ENCODE data around the gene CFAP119.

DNA sequence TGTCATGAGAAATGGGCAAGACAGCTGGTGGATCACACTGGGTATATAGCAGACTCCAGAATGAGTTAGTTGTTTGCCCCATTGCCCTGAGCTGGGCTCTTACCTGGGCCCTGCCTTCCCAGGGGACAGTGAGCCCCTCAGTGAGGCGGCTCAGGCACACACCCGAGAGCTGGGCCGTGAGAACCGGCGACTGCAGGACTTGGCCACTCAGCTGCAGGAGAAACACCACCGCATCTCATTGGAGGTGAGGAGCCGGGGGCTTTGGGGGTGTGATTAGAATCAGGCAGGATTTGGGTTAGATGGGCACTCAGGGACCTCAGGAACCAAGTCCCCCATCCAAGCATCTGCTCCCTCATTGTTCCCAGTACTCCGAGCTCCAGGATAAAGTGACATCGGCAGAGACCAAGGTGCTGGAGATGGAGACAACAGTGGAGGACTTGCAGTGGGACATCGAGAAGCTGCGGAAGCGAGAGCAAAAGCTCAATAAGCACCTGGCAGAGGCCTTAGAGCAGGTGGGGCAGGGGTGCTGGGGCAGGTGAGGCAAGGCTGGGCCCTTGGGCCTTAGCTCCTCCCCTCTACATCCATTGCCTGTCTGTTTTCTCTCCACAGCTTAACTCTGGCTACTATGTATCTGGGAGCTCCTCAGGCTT lies 3.1 kb upstream of the CFAP119 start:
- TF ChIP-seq, protein P1, sequence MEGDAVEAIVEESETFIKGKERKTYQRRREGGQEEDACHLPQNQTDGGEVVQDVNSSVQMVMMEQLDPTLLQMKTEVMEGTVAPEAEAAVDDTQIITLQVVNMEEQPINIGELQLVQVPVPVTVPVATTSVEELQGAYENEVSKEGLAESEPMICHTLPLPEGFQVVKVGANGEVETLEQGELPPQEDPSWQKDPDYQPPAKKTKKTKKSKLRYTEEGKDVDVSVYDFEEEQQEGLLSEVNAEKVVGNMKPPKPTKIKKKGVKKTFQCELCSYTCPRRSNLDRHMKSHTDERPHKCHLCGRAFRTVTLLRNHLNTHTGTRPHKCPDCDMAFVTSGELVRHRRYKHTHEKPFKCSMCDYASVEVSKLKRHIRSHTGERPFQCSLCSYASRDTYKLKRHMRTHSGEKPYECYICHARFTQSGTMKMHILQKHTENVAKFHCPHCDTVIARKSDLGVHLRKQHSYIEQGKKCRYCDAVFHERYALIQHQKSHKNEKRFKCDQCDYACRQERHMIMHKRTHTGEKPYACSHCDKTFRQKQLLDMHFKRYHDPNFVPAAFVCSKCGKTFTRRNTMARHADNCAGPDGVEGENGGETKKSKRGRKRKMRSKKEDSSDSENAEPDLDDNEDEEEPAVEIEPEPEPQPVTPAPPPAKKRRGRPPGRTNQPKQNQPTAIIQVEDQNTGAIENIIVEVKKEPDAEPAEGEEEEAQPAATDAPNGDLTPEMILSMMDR (IDR thresholded peaks at IDR 0.05; ENCODE audit: insufficient read depth, low read length): no peak
- TF ChIP-seq POLR2AphosphoS5 (IDR thresholded peaks at IDR 0.05; ENCODE audit: low read depth): no peak
- TF ChIP-seq, protein P2, sequence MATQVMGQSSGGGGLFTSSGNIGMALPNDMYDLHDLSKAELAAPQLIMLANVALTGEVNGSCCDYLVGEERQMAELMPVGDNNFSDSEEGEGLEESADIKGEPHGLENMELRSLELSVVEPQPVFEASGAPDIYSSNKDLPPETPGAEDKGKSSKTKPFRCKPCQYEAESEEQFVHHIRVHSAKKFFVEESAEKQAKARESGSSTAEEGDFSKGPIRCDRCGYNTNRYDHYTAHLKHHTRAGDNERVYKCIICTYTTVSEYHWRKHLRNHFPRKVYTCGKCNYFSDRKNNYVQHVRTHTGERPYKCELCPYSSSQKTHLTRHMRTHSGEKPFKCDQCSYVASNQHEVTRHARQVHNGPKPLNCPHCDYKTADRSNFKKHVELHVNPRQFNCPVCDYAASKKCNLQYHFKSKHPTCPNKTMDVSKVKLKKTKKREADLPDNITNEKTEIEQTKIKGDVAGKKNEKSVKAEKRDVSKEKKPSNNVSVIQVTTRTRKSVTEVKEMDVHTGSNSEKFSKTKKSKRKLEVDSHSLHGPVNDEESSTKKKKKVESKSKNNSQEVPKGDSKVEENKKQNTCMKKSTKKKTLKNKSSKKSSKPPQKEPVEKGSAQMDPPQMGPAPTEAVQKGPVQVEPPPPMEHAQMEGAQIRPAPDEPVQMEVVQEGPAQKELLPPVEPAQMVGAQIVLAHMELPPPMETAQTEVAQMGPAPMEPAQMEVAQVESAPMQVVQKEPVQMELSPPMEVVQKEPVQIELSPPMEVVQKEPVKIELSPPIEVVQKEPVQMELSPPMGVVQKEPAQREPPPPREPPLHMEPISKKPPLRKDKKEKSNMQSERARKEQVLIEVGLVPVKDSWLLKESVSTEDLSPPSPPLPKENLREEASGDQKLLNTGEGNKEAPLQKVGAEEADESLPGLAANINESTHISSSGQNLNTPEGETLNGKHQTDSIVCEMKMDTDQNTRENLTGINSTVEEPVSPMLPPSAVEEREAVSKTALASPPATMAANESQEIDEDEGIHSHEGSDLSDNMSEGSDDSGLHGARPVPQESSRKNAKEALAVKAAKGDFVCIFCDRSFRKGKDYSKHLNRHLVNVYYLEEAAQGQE (IDR thresholded peaks at IDR 0.05; ENCODE audit: insufficient replicate concordance, low read depth): no peak
- TF ChIP-seq GABPA (IDR thresholded peaks at IDR 0.05; ENCODE audit: low read depth): no peak

Measured in HL-60 (cell line).